GM12878 (cell line): ENCODE measurements around the gene RASSF4. TPM values are rescaled to one million over a fixed set of nuclear protein-coding genes. Genes with fewer than 3 reads are reported as not detected.

Experiments used
- ATAC-seq: fragments of 200-7000 bp; cut with Tn5 transposase; 3 replicates; pipeline ENCODE4 v1.9.1; 2020; ENCODE audit warnings: mild to moderate bottlenecking, moderate library complexity
- BruUV-seq: library from RNA; stranded (reverse); fragments of 400-500 nt; replicated peaks from 2 replicates; lab custom pipeline; 2021; lab: Mats Ljungman, UMichigan
- CTCF ChIA-PET: fragments of 300-600 bp; sonication (Branson Sonifier 250); formaldehyde crosslinking; extraction: SDS; loops from one replicate; lab custom pipeline; 2021; ENCODE audit warnings: inconsistent platforms; lab: Yijun Ruan, JAX
- POLR2A ChIA-PET: fragments of 350-600 bp; formaldehyde crosslinking; extraction: SDS; loops from one replicate; lab custom pipeline; 2021; ENCODE audit warnings: inconsistent platforms; lab: Charles Lee
- RAD21 ChIA-PET: fragments of 300-600 bp; sonication (Branson Sonifier 250); formaldehyde crosslinking; loops from one replicate; lab custom pipeline; 2023; ENCODE audit warnings: antibody characterized with exemption; ENCODE audit not compliant: unreplicated experiment; lab: Charles Lee
- SMC1A ChIA-PET: fragments of 300-600 bp; sonication (Branson Sonifier 250); formaldehyde crosslinking; loops from one replicate; lab custom pipeline; 2023; ENCODE audit not compliant: unreplicated experiment, uncharacterized antibody; lab: Charles Lee
- DNase-seq: peaks from one replicate; pipeline ENCODE4 v3.0.0-alpha.2; 2011; ENCODE audit warnings: low read depth, low spot score
- FAIRE-seq: peaks from 3 replicates; lab custom pipeline; 2011; peaks lifted over from hg19 to GRCh38; lab: Jason Lieb, UNC
- H2AFZ ChIP-seq: 2 replicates; pipeline ENCODE4 v1.6.0; 2011; ENCODE audit warnings: low read depth, low read length, control low read depth; ENCODE audit not compliant: control insufficient read depth
- H3K27ac ChIP-seq: 2 replicates; pipeline ENCODE4 v1.5.1; 2011; ENCODE audit warnings: control low read depth; ENCODE audit not compliant: control insufficient read depth, insufficient read depth
- H3K27me3 ChIP-seq, 2 experiments: replicated peaks in 1 of 2; 2 replicates each; pipeline versions ENCODE4 v1.6.0 to v1.6.1; 2011; ENCODE audit warnings: low read length in 1 of 2; ENCODE audit not compliant: control insufficient read depth in 2 of 2, insufficient read depth in 2 of 2
- H3K36me3 ChIP-seq, 2 experiments: 2 replicates each; pipeline ENCODE4 v1.5.1; 2011; ENCODE audit warnings: low read length in 1 of 2; ENCODE audit not compliant: control insufficient read depth in 2 of 2, insufficient read depth in 2 of 2
- H3K4me1 ChIP-seq: 2 replicates; pipeline ENCODE4 v1.6.1; 2011; ENCODE audit warnings: mild to moderate bottlenecking, low read length, moderate library complexity, mixed read lengths; ENCODE audit not compliant: control insufficient read depth, insufficient read depth
- H3K4me2 ChIP-seq: 2 replicates; pipeline ENCODE4 v1.6.0; 2011; ENCODE audit warnings: control low read depth; ENCODE audit not compliant: control insufficient read depth, insufficient read depth
- H3K4me3 ChIP-seq: fragments of 200-600 bp; sonication (generic); 2 replicates; pipeline ENCODE4 v1.5.1; 2016
- H3K79me2 ChIP-seq: 2 replicates; pipeline ENCODE4 v1.6.0; 2011; ENCODE audit warnings: low read length; ENCODE audit not compliant: control insufficient read depth, insufficient read depth
- H3K9ac ChIP-seq: 2 replicates; pipeline ENCODE4 v1.8.0; 2011; ENCODE audit warnings: low read length, control low read depth, mixed read lengths; ENCODE audit not compliant: control insufficient read depth, insufficient read depth
- H3K9me3 ChIP-seq: replicated peaks from 3 replicates; pipeline ENCODE4 v1.5.1; 2011; ENCODE audit warnings: mild to moderate bottlenecking, low read length; ENCODE audit not compliant: control insufficient read depth, insufficient read depth
- H4K20me1 ChIP-seq: 2 replicates; pipeline ENCODE4 v1.6.0; 2011; ENCODE audit not compliant: control insufficient read depth, insufficient read depth
- BHLHE40 ChIP-seq, 2 experiments: fragments of 450-650 bp in 1 of 2; IDR thresholded peaks; 2 replicates each; pipeline ENCODE4 v1.6.1; 2011 to 2017; ENCODE audit warnings: low read depth in 2 of 2, borderline replicate concordance in 1 of 2, improper control_type of control experiment in 1 of 2, low read length in 1 of 2, mild to moderate bottlenecking in 1 of 2
- EP300 ChIP-seq, 2 experiments: fragments of 150-350 bp in 1 of 2; IDR thresholded peaks; 2 replicates each; pipeline ENCODE4 v1.6.1; 2011 to 2012; ENCODE audit warnings: low read depth in 2 of 2, low read length in 2 of 2, borderline replicate concordance in 1 of 2, improper control_type of control experiment in 1 of 2, inconsistent platforms in 1 of 2; ENCODE audit not compliant: control insufficient read depth in 1 of 2
- HDGF ChIP-seq: fragments of 450-650 bp; IDR thresholded peaks from 2 replicates; pipeline ENCODE4 v1.6.1; 2016; ENCODE audit warnings: antibody characterized with exemption
- MYB ChIP-seq: fragments of 150-350 bp; IDR thresholded peaks from 2 replicates; pipeline ENCODE4 v1.6.1; 2014; ENCODE audit warnings: mild to moderate bottlenecking, low read depth, low read length, borderline replicate concordance
- POLR2AphosphoS5 ChIP-seq: IDR thresholded peaks from 2 replicates; pipeline ENCODE4 v1.6.1; 2011; ENCODE audit warnings: mild to moderate bottlenecking, low read length, inconsistent platforms
- SMAD1 ChIP-seq: fragments of 450-650 bp; IDR thresholded peaks from 2 replicates; pipeline ENCODE4 v1.6.1; 2018; ENCODE audit warnings: mild to moderate bottlenecking, low read depth; ENCODE audit not compliant: partially characterized antibody
- SMARCA5 ChIP-seq: fragments of 450-650 bp; IDR thresholded peaks from 2 replicates; pipeline ENCODE4 v1.6.1; 2017; ENCODE audit warnings: mild to moderate bottlenecking
- TARDBP ChIP-seq: IDR thresholded peaks from 2 replicates; pipeline ENCODE4 v1.6.1; 2016; ENCODE audit warnings: borderline replicate concordance
- YBX1 ChIP-seq: fragments of 450-650 bp; IDR thresholded peaks from 2 replicates; pipeline ENCODE4 v1.6.1; 2016; ENCODE audit warnings: antibody characterized with exemption
- ZZZ3 ChIP-seq: IDR thresholded peaks from 2 replicates; pipeline ENCODE4 v1.6.1; 2011; ENCODE audit warnings: low read depth; ENCODE audit not compliant: control insufficient read depth, insufficient read length
- WGBS: methylation state at CpG from one replicate; pipeline ENCODE4 v1.1.6; 2016; ENCODE audit warnings: low lambda C conversion rate; ENCODE audit not compliant: insufficient replicate concordance, insufficient coverage; ENCODE audit errors: missing lambda C conversion rate; 5-methylcytosine and 5-hydroxymethylcytosine counted together
- in situ Hi-C: fragments of 300-500 bp; cut with MboI; formaldehyde crosslinking; loops from 9 replicates; pipeline ENCODE4 v1.14.3; 2018; ENCODE audit warnings: mixed read lengths
- intact Hi-C: fragments of 100-400 bp; cut with micrococcal nuclease; formaldehyde crosslinking; loops from one replicate; pipeline ENCODE4 v1.14.2; 2022; ENCODE audit not compliant: unreplicated experiment
- polyA plus RNA-seq, 11 experiments: library from polyadenylated mRNA; depleted of rRNA in 4 of 11; unstranded in 6 of 11; stranded (reverse) in 5 of 11; fragments of >200 nt; fragmentation: Nextera tagmentation in 4 of 11; fragmentation: Illumina TruSeq in 1 of 11; extraction: Ambion mirVana in 4 of 11; extraction: Trizol in 1 of 11; gene quantifications; 1 replicate in 1 of 11; 2 replicates in 10 of 11; pipeline versions ENCODE4 v1.2.1 to v1.2.3, GENCODE V29; 2011 to 2016; ENCODE audit warnings: inconsistent platforms in 2 of 11, missing spikeins in 2 of 11, low read depth in 1 of 11
- total RNA-seq, 4 experiments: library from RNA; depleted of rRNA in 3 of 4; stranded (reverse); fragments of >200 nt in 3 of 4; fragmentation: Illumina TruSeq in 1 of 4; extraction: Trizol in 1 of 4; gene quantifications; 2 replicates each; pipeline versions ENCODE4 v1.2.1 to v1.2.3, GENCODE V29; 2013 to 2021
- TF ChIP-seq, protein P1 (sequence below): IDR thresholded peaks from 2 replicates; pipeline ENCODE4 v1.6.1; 2012; ENCODE audit warnings: mild to moderate bottlenecking, low read depth, low read length
- TF ChIP-seq, protein P2 (sequence below): fragments of 450-650 bp; IDR thresholded peaks from 2 replicates; pipeline ENCODE4 v1.6.1; 2017; ENCODE audit warnings: mild to moderate bottlenecking, moderate library complexity
- TF ChIP-seq, protein P3 (sequence below): fragments of 450-650 bp; IDR thresholded peaks from 2 replicates; pipeline ENCODE4 v1.6.1; 2017; ENCODE audit warnings: low read depth, mild to moderate bottlenecking, moderate library complexity

RASSF4 gene
- total and polyA plus RNA-seq, 10 of the 15 experiments (the other 5 are each of a cell fraction or from before 2014, with no cell fraction given) = 3.7 to 71.1 (median 16.8) TPM

DNA sequence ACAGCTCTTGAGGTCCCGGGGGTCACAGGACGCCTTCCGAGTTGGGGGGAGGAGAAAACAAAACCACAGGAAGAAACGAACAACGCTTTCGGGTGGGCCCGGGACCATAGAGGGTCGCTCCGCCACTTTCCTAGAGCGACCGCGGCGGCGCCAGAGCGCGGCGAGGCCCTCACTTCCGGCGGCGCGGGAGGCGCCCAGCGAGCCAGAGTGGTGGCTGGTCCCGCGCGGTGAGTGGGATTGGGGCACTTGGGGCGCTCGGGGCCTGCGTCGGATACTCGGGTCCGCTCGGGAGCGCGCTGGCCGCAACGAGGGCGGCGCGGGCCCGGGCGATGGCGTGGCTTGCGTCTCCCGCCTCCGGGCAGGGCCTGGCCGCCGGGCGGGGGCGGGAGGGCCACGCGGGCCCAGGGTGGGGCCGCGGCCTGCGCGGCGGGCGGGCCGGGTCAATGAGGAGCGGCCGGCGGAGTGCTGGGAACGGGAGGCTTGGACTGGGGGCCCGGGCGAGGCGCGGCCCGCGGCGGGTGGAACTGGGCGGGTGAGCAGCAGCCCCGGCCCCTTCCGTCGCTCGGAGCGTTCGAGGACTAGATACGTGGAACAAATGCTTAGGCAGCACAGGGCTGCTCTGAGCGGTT, 41.3 kb downstream of the RASSF4 start, which contains the start of gene ZNF22:
ZNF22 (plus strand) TSS at position 172 of the 629 bp plus-strand sequence. CDS start 2,446 bp downstream, outside the sequence.
- H2AFZ ChIP-seq = peak within 1 kb of the TSS; percentile 95
- peak within 1 kb of the TSS; percentile 74 for H3K27ac ChIP-seq
- peak within 1 kb of the TSS; percentile 72 for H3K4me2 ChIP-seq
- ChIA-PET POLR2A (interaction anchor here (0.9 to 1.3 kb wide), 4 partner anchors 20 to 36 kb away, joined by 3 to 4 read pairs (median 3); no protein-coding TSS in a partner anchor), RAD21 (interaction anchor here (0.7 to 4.8 kb wide), 6 partner anchors 20 to 68 kb away, joined by 3 to 24 read pairs (median 4); no protein-coding TSS in a partner anchor), SMC1A (interaction anchor here (0.9 to 6.6 kb wide), 6 partner anchors 21 to 67 kb away, joined by 3 to 48 read pairs (median 4); partner anchors contain the start of gene DEPP1), CTCF (interaction anchor here (0.6 to 5.4 kb wide), 14 partner anchors 9 to 636 kb away, joined by 3 to 30 read pairs (median 4); no protein-coding TSS in a partner anchor)
- no peak for DNase-seq
- WGBS = 1% methylated on average over 54 of the region's 79 CpGs
- peak within 1 kb of the TSS; percentile 72 for H3K4me3 ChIP-seq
- H3K27me3 ChIP-seq = no peaks in the 10 kb centered on the region
- H3K4me1 ChIP-seq = peaks cover 10% of the 10 kb centered on the region
- H3K9ac ChIP-seq = peak within 1 kb of the TSS; percentile 71
- peaks cover 4% of the 10 kb centered on the region for H3K9me3 ChIP-seq
- intact Hi-C loops (loop anchor here (2.0 to 10.0 kb wide), 3 partner anchors 68 to 954 kb away; partner anchors contain the start of gene ZFAND4), in situ Hi-C loops (loop anchor here (10.0 kb wide), 1 partner anchor 1024 kb away; no protein-coding TSS in a partner anchor)
- FAIRE-seq = no peak
- peak; percentile 82 for ATAC-seq
- no TSS peak for BruUV-seq
- H4K20me1 ChIP-seq = no peaks in the 10 kb centered on the region
- H3K36me3 ChIP-seq = 0 out of 4 replicates have a peak, but pooled peaks cover 0 to 3% of the 10 kb centered on the region in 2 experiments
- H3K79me2 ChIP-seq = peaks cover 11% of the 10 kb centered on the region
- TF ChIP-seq, protein P1, sequence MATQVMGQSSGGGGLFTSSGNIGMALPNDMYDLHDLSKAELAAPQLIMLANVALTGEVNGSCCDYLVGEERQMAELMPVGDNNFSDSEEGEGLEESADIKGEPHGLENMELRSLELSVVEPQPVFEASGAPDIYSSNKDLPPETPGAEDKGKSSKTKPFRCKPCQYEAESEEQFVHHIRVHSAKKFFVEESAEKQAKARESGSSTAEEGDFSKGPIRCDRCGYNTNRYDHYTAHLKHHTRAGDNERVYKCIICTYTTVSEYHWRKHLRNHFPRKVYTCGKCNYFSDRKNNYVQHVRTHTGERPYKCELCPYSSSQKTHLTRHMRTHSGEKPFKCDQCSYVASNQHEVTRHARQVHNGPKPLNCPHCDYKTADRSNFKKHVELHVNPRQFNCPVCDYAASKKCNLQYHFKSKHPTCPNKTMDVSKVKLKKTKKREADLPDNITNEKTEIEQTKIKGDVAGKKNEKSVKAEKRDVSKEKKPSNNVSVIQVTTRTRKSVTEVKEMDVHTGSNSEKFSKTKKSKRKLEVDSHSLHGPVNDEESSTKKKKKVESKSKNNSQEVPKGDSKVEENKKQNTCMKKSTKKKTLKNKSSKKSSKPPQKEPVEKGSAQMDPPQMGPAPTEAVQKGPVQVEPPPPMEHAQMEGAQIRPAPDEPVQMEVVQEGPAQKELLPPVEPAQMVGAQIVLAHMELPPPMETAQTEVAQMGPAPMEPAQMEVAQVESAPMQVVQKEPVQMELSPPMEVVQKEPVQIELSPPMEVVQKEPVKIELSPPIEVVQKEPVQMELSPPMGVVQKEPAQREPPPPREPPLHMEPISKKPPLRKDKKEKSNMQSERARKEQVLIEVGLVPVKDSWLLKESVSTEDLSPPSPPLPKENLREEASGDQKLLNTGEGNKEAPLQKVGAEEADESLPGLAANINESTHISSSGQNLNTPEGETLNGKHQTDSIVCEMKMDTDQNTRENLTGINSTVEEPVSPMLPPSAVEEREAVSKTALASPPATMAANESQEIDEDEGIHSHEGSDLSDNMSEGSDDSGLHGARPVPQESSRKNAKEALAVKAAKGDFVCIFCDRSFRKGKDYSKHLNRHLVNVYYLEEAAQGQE = no peak
- TF ChIP-seq EP300 (IDR thresholded peaks at IDR 0.05; ENCODE audit: borderline replicate concordance in 1 of 2, control insufficient read depth in 1 of 2, low read depth in 2 of 2, low read length in 2 of 2) (no peak), SMARCA5 (no peak), TARDBP (no peak; the same call in 1 of the 2 replicates), ZZZ3 (no peak), HDGF (no peak), SMAD1 (no peak), POLR2AphosphoS5 (peak; percentile 72; the same call in 1 of the 2 replicates), YBX1 (no peak), MYB (no peak), BHLHE40 (IDR thresholded peaks at IDR 0.05; ENCODE audit: borderline replicate concordance in 1 of 2, low read depth in 2 of 2, low read length in 1 of 2) (peak; percentile 14 to 57; a peak in 2 of 4 replicates)
- TF ChIP-seq, protein P2, sequence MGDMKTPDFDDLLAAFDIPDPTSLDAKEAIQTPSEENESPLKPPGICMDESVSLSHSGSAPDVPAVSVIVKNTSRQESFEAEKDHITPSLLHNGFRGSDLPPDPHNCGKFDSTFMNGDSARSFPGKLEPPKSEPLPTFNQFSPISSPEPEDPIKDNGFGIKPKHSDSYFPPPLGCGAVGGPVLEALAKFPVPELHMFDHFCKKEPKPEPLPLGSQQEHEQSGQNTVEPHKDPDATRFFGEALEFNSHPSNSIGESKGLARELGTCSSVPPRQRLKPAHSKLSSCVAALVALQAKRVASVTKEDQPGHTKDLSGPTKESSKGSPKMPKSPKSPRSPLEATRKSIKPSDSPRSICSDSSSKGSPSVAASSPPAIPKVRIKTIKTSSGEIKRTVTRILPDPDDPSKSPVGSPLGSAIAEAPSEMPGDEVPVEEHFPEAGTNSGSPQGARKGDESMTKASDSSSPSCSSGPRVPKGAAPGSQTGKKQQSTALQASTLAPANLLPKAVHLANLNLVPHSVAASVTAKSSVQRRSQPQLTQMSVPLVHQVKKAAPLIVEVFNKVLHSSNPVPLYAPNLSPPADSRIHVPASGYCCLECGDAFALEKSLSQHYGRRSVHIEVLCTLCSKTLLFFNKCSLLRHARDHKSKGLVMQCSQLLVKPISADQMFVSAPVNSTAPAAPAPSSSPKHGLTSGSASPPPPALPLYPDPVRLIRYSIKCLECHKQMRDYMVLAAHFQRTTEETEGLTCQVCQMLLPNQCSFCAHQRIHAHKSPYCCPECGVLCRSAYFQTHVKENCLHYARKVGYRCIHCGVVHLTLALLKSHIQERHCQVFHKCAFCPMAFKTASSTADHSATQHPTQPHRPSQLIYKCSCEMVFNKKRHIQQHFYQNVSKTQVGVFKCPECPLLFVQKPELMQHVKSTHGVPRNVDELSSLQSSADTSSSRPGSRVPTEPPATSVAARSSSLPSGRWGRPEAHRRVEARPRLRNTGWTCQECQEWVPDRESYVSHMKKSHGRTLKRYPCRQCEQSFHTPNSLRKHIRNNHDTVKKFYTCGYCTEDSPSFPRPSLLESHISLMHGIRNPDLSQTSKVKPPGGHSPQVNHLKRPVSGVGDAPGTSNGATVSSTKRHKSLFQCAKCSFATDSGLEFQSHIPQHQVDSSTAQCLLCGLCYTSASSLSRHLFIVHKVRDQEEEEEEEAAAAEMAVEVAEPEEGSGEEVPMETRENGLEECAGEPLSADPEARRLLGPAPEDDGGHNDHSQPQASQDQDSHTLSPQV = no peak
- TF ChIP-seq, protein P3, sequence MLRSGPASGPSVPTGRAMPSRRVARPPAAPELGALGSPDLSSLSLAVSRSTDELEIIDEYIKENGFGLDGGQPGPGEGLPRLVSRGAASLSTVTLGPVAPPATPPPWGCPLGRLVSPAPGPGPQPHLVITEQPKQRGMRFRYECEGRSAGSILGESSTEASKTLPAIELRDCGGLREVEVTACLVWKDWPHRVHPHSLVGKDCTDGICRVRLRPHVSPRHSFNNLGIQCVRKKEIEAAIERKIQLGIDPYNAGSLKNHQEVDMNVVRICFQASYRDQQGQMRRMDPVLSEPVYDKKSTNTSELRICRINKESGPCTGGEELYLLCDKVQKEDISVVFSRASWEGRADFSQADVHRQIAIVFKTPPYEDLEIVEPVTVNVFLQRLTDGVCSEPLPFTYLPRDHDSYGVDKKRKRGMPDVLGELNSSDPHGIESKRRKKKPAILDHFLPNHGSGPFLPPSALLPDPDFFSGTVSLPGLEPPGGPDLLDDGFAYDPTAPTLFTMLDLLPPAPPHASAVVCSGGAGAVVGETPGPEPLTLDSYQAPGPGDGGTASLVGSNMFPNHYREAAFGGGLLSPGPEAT = no peak
